D721Med (cell line): ENCODE results near the gene IDE.

Source experiments
- DNase-seq: peaks from one replicate; pipeline ENCODE4 v3.0.0; 2011; ENCODE audit warnings: low spot score; ENCODE audit not compliant: insufficient read length
- FAIRE-seq: peaks from 2 replicates; lab custom pipeline; 2011; peaks lifted over from hg19 to GRCh38; lab: Jason Lieb, UNC
- TF ChIP-seq, protein P1 (sequence below): IDR thresholded peaks from 2 replicates; pipeline ENCODE4 v1.5.1; 2012; ENCODE audit warnings: mild to moderate bottlenecking, control low read depth; ENCODE audit not compliant: insufficient read depth; ENCODE audit errors: missing control alignments

The IDE gene

DNA sequence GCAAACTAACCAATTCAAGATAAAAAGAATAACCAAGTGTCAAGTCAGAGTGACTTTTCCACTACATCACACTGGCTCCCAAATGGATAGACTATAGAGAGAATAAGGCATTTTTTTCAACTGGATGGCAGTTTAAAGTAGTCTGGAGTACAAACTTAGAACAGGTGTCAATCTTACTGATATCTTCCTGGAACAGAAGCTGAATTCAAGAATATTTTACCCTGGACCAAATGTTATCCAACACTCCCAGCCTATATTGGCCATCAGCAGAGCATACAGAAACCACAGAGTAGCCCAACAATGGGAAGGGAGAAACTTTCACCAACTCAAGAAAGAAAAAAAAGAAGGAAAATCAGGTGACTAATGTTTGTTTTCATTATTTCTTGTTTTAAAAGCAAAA lies 11.5 kb downstream of the IDE start:
- FAIRE-seq (no peak), DNase-seq (no peak)
- TF ChIP-seq, protein P1, sequence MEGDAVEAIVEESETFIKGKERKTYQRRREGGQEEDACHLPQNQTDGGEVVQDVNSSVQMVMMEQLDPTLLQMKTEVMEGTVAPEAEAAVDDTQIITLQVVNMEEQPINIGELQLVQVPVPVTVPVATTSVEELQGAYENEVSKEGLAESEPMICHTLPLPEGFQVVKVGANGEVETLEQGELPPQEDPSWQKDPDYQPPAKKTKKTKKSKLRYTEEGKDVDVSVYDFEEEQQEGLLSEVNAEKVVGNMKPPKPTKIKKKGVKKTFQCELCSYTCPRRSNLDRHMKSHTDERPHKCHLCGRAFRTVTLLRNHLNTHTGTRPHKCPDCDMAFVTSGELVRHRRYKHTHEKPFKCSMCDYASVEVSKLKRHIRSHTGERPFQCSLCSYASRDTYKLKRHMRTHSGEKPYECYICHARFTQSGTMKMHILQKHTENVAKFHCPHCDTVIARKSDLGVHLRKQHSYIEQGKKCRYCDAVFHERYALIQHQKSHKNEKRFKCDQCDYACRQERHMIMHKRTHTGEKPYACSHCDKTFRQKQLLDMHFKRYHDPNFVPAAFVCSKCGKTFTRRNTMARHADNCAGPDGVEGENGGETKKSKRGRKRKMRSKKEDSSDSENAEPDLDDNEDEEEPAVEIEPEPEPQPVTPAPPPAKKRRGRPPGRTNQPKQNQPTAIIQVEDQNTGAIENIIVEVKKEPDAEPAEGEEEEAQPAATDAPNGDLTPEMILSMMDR, result no peak

DNA sequence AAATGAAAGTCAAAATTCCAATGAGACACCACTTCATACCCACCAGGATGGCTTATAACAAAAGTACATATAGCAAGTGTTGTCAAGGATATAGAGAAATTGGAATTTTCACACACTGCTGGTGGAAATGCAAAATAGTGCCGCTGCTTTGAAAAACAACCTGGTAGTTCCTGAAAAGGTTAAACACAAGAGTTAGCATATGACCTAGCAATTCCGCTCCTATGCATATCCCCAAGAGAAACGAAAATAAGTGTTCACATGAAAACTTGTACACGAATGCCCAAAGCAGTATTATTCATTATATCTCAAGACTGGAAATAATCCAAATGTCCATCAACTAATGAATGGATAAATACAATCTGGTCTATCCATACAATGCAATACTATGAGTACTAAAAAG lies 14.8 kb downstream of the IDE start:
- DNase-seq, result no peak
- TF ChIP-seq, protein P1, result no peak
- FAIRE-seq, result no peak

DNA sequence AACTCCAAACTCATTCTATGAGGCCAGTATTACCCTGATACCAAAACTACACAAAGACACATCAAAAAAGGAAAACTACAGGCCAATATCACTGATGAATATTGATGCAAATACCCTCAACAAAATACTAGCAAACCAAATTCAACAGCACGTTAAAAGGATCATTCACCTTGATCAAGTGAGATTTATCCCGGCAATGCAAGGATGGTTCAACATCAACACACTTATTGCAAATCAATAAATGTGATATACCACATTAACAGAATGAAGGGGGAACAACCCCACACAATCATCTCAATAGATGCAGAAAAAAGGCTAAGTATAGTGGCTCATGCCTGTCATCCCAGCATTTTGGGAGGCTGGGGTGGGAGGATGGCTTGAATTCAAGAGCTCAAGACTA lies 19.9 kb downstream of the IDE start:
- no peak for FAIRE-seq
- TF ChIP-seq, protein P1, result no peak
- no peak for DNase-seq

DNA sequence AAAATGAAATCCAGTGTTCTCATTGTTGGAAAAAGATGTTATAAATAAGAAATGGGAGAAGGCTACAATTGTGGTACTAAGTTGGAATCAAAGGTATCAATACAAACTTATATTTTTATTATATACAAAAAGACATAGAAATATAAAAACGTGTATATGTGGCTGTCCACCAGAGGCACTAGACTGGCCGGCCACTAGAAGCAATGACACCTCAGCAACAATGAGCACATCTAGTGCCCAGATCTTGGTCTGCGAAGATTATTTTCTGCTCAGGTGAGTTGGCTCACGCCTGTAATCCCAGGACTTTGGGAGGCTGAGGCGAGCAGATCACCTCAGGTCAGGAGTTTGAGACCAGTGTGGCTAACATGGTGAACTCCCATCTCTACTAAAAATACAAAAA lies 21.6 kb downstream of the IDE start:
- TF ChIP-seq, protein P1, result no peak
- FAIRE-seq (no peak), DNase-seq (no peak)

DNA sequence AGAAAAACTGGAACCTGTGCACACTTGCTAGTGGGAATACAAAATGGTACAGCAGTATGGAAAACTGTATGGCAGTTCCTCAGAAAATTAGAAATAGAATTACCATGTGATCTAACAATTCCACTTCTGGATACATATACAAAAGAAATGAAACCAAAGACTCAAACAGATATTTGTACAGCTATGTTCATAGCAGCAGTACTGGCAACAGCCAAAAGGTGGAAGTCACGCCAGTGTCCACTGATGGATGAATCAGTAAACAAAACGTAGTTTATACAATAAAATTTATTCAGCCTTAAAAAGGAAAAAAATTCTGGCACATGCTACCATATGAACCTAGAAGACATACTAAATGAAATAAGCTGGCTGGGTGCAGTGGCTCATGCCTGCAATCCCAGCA lies 23.0 kb downstream of the IDE start:
- DNase-seq (no peak), FAIRE-seq (no peak)
- TF ChIP-seq, protein P1, result no peak

DNA sequence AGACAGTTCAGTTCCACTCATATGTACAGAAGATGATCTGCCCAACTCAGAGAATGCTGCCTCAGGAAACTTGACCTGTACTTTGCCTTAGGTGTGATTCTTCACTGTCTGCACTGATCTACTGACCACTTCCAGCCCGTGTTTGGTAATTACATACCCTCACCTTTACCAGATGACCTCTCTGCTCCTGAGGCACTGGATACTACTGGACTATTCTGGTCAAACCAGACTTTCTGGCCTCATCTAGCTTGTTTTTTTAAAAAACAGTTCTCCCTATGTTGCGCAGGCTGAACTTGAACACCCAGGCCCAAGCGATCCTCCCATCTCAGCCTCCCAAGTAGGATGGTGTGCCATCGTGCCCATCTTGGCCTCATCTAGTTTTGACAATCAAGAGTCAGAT lies 26.2 kb downstream of the IDE start:
- no peak for DNase-seq
- FAIRE-seq, result no peak
- TF ChIP-seq, protein P1, result no peak

DNA sequence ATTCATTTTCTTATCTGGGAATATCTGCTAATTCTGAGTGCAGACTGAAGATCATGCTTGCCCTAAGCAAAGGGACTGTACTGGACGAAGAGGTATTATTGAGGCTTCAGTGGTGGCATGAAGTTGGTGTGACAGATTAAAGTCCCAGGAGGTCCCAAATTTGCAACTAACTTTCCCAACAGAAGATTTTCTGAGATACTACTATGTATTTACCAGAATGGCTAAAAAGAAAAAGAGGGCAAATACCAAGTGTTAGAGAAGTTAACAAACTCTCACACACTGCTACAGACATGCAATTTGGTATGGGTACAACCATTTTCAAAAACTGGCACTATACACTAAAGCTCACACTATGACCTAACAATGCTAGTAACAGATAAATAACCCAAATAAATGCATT lies 28.3 kb downstream of the IDE start:
- DNase-seq (no peak), FAIRE-seq (no peak)
- TF ChIP-seq, protein P1, result no peak
